Kidney (tissue), 14 donors: ENCODE data around the gene TEAD3. TPM values are rescaled to one million over a fixed set of nuclear protein-coding genes. Genes with fewer than 3 reads are reported as not detected.

Experiments
- DNase-seq, 5 donors: peaks; one replicate each; pipeline ENCODE4 v3.0.0-alpha.2; 2013 to 2020
- FAIRE-seq: peaks from 2 replicates; lab custom pipeline; 2012; peaks lifted over from hg19 to GRCh38; lab: Jason Lieb, UNC
- H3K27ac ChIP-seq, 2 donors: one replicate each; pipeline ENCODE4 v1.7.0; 2013; ENCODE audit warnings: low read depth in 2 of 2, low read length in 2 of 2, inconsistent platforms in 1 of 2
- H3K27me3 ChIP-seq: one replicate; pipeline ENCODE4 v1.7.1; 2013; ENCODE audit warnings: low read length, inconsistent platforms; ENCODE audit not compliant: control insufficient read depth, insufficient read depth
- H3K36me3 ChIP-seq, 3 donors: one replicate each; pipeline versions ENCODE4 v1.7.0 to v1.7.1; 2013; ENCODE audit warnings: low read length in 3 of 3, control low read depth in 1 of 3, inconsistent platforms in 1 of 3; ENCODE audit not compliant: insufficient read depth in 3 of 3, control insufficient read depth in 2 of 3
- H3K4me1 ChIP-seq, 3 donors: one replicate each; pipeline versions ENCODE4 v1.7.0 to v1.7.1; 2013; ENCODE audit warnings: low read length in 3 of 3, inconsistent platforms in 1 of 3, low read depth in 1 of 3; ENCODE audit not compliant: control insufficient read depth in 2 of 3, insufficient read depth in 2 of 3
- H3K4me3 ChIP-seq, 3 donors: one replicate each; pipeline versions ENCODE4 v1.7.0 to v1.8.1; 2013; ENCODE audit warnings: low read length in 3 of 3, control low read depth in 1 of 3, inconsistent platforms in 1 of 3
- H3K9ac ChIP-seq, 3 donors: one replicate each; pipeline versions ENCODE4 v1.7.0 to v1.7.1; 2013; ENCODE audit warnings: low read length in 3 of 3, control low read depth in 1 of 3, inconsistent platforms in 1 of 3
- H3K9me3 ChIP-seq, 3 donors: one replicate each; pipeline versions ENCODE4 v1.7.0 to v1.7.1; 2013; ENCODE audit warnings: low read length in 3 of 3, control low read depth in 1 of 3, inconsistent platforms in 1 of 3; ENCODE audit not compliant: control insufficient read depth in 2 of 3, insufficient read depth in 1 of 3
- intact Hi-C: fragments of 100-400 bp; cut with DNase I; formaldehyde crosslinking; loops from one replicate; pipeline ENCODE4 v1.11.1; 2022
- polyA plus RNA-seq: library from polyadenylated mRNA; stranded (reverse); fragments of 350-450 nt; fragmentation: Illumina TruSeq; extraction: RNeasy Lipid Tissue Mini Kit (QIAGEN cat#74804); gene quantifications from one replicate; pipeline ENCODE4 v1.2.3, GENCODE V29; 2014; ENCODE audit warnings: low read depth, low replicate concordance; ENCODE audit not compliant: insufficient read depth
- total RNA-seq: library from RNA; stranded (reverse); fragmentation: NEBNext Ultra II Directional; extraction: Animal tissue kit (Norgen Biotek cat#: 25700); gene quantifications from one replicate; pipeline ENCODE4 v1.2.1, GENCODE V29; 2021
- TF ChIP-seq, protein P1 (sequence below): IDR thresholded peaks from 3 replicates; pipeline ENCODE4 v1.5.1; 2012; ENCODE audit warnings: mild to moderate bottlenecking, moderate library complexity, borderline replicate concordance; ENCODE audit not compliant: insufficient read depth; ENCODE audit errors: extremely low read depth
- donor health status: control.
- donor health status: control.
- donor health status: control.
- donor health status: control.
- donor health status: control.
- donor health status: DM: yes; HTN: yes; CAD: no.
- donor health status: Normal renal cell carcinoma (clear cell type).

The TEAD3 gene
- total and polyA plus RNA-seq, 2 donors from 2014 or later, result 11.3 to 18.0 TPM

DNA sequence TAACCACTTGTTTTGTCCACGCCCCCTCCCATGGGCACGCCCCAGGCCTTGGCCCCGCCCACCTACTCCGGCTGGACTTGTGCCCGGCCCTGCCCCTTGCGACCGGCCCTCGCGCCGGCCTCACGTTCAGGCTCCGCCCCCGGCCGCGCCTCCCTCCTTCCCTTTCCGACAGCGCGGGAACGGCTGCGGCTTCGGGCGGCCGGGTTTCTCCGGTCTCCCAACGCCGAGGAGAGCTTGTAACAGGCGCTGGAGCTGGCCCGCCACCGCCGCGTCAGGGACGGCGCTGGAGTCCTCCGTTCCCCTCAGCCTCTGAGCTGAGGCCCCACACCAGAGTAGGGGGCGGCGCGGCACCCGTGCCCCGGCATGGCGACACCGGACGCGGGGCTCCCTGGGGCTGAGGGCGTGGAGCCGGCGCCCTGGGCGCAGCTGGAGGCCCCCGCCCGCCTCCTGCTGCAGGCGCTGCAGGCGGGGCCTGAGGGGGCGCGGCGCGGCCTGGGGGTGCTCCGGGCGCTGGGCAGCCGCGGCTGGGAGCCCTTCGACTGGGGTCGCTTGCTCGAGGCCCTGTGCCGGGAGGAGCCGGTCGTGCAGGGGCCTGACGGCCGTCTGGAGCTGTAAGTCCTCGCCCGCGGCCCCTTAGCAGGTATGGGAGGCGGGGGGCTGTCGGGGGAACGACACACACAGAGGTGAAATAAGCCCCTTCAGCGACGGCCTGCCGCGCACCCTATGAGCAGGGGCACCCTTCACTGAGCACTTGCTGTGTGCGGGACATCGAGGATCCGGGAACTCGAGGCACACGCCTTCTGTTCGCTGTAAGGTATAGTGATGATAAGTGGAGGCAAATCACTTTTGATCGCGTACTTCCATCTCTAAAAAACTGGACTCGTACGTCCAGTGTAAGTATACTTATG lies 44.4 kb downstream of the TEAD3 start, which contains the start of gene FANCE:
FANCE (plus strand) TSS at position 156 of the 908 bp plus-strand sequence; CDS start at position 364, 208 bp downstream.
- Histone ChIP-seq H3K4me1 (peaks cover 0 to 8% (median 5%) of the 10 kb centered on the region in 3 donors), H3K27me3 (no peaks in the 10 kb centered on the region), H3K27ac (peak within 1 kb of the TSS in 1 of 2 donors; percentile 13), H3K4me3 (peak within 1 kb of the TSS; percentile 54 to 66 (median 61)), H3K9me3 (no peaks in the 10 kb centered on the region), H3K36me3 (no peaks in the 10 kb centered on the region), H3K9ac (peak within 1 kb of the TSS in 2 of 3 donors; percentile 17 to 75)
- intact Hi-C loops, result no loop called here
- DNase-seq (peak; percentile 97 to 99 (median 98)), FAIRE-seq (no peak)
- TF ChIP-seq, protein P1, sequence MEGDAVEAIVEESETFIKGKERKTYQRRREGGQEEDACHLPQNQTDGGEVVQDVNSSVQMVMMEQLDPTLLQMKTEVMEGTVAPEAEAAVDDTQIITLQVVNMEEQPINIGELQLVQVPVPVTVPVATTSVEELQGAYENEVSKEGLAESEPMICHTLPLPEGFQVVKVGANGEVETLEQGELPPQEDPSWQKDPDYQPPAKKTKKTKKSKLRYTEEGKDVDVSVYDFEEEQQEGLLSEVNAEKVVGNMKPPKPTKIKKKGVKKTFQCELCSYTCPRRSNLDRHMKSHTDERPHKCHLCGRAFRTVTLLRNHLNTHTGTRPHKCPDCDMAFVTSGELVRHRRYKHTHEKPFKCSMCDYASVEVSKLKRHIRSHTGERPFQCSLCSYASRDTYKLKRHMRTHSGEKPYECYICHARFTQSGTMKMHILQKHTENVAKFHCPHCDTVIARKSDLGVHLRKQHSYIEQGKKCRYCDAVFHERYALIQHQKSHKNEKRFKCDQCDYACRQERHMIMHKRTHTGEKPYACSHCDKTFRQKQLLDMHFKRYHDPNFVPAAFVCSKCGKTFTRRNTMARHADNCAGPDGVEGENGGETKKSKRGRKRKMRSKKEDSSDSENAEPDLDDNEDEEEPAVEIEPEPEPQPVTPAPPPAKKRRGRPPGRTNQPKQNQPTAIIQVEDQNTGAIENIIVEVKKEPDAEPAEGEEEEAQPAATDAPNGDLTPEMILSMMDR, result no peak

DNA sequence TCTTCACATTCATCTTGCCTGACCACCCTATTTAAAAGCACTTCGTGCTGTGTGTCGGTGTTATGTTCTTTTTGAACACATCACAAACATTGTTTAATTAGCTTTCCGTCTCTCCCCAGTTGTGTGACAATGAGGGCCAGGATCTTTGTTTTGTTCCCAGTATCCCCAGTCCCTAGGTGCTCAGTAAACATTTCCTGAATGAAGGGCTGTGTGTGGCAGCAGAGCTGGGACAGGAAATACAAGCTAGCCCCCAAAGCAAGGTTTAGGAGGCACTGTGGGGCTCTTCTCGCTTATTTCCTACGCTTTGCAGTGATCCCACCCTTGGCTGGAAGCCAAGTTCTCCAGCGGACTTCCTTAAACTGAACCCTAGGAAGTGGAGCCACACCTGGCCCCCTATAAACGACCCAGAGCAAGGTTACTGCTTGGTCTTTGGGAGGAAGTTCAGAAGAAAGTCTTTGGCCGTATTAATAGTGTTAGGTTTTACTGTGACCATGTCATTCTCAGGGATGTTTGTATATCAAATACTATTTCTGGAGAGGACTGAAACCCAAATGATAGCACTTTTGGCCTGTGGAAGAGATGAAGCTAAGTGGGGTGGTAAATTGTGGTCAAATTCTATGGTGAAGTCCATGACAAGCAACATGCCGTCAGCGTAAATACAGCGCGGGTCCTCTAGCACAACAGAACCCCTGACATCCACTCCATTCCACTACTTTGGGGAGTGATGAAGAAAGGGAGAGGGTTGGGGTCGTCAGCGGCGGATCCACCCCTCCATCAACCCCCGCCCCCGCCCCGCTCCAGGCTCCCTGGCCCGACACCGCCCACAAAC lies 45.3 kb downstream of the TEAD3 start:
- Histone ChIP-seq H3K36me3 (no peaks in the 10 kb centered on the region), H3K9me3 (no peaks in the 10 kb centered on the region), H3K27ac (no peak overlapping the region), H3K4me1 (peaks cover 0 to 8% (median 5%) of the 10 kb centered on the region in 3 donors), H3K27me3 (no peaks in the 10 kb centered on the region), H3K9ac (no peak overlapping the region), H3K4me3 (peak overlapping the region; percentile 48 to 54 (median 48))
- no peak for FAIRE-seq
- peak in 2 of 5 donors; percentile 41 to 62 for DNase-seq
- intact Hi-C loops, result no loop called here
- TF ChIP-seq, protein P1, result no peak

DNA sequence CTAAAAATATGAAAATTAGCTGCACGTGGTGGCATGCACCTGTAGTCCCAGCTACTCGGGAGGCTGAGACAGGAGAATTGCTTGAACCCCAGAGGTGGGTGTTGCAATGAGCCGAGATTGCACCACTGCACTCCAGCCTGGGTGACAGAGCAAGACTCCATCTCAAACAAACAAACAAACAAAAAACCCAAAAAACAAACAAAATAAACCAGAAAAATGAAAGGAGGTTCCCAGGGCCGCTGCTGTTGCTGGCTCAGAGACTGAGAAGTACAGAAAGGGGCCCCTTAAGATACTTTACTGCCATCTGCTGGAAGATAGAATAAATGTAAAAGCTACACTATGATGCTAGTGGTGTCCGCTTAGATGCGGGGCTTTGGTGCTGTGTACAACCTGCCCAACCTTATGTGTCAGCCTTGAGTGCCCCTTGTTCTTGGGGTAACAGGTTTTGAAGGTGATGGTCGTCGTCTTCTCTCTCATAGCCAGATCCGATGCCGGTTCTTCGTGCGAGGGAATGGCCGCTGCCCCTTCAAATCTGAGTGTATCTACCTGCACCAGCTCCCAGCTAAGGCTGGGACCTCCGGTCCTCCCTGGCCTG lies 47.5 kb downstream of the TEAD3 start:
- TF ChIP-seq, protein P1, result peak; percentile 72
- intact Hi-C loops, result loop anchor here (10.0 kb wide), 1 partner anchor 105 kb away; the partner anchor contains the start of gene PPARD
- H3K27me3 ChIP-seq, result no peaks in the 10 kb centered on the region
- FAIRE-seq, result no peak
- H3K36me3 ChIP-seq, result no peaks in the 10 kb centered on the region
- H3K9me3 ChIP-seq, result no peaks in the 10 kb centered on the region
- no peak overlapping the region for H3K4me3 ChIP-seq
- DNase-seq, result peak in 2 of 5 donors; percentile 80
- H3K9ac ChIP-seq, result no peak overlapping the region
- H3K27ac ChIP-seq, result no peak overlapping the region
- H3K4me1 ChIP-seq, result peaks cover 0 to 8% (median 5%) of the 10 kb centered on the region in 3 donors
